Spleen (tissue), 11 donors: ENCODE data around the gene ARHGEF26. TPM values are rescaled to one million over a fixed set of nuclear protein-coding genes. Genes with fewer than 3 reads are reported as not detected.

Experiments used
- DNase-seq: peaks from one replicate; pipeline ENCODE4 v3.0.0-alpha.2; 2020
- H3K27ac ChIP-seq, 8 donors: fragments of 200-600 bp; sonication (generic) in 7 of 8; 1 replicate in 4 of 8; 2 replicates in 4 of 8; pipeline versions ENCODE4 v1.5.0 to v1.8.0; 2016 to 2021; ENCODE audit warnings: inconsistent platforms in 4 of 8, mild to moderate bottlenecking in 4 of 8, moderate library complexity in 1 of 8
- H3K27me3 ChIP-seq, 7 donors: fragments of 200-600 bp; sonication (generic) in 6 of 7; replicated peaks in 1 of 7; 1 replicate in 4 of 7; 2 replicates in 3 of 7; pipeline versions ENCODE4 v1.5.0 to v1.8.0; 2016 to 2021; ENCODE audit warnings: inconsistent platforms in 3 of 7, mild to moderate bottlenecking in 1 of 7
- H3K36me3 ChIP-seq, 6 donors: fragments of 200-600 bp; sonication (generic) in 5 of 6; 1 replicate in 4 of 6; 2 replicates in 2 of 6; pipeline versions ENCODE4 v1.5.0 to v1.8.0; 2016 to 2021; ENCODE audit warnings: inconsistent platforms in 2 of 6
- H3K4me1 ChIP-seq, 6 donors: fragments of 200-600 bp; sonication (generic) in 5 of 6; 1 replicate in 3 of 6; 2 replicates in 3 of 6; pipeline versions ENCODE4 v1.5.0 to v1.8.0; 2016 to 2021; ENCODE audit warnings: inconsistent platforms in 3 of 6
- H3K4me3 ChIP-seq, 8 donors: fragments of 200-600 bp; sonication (generic) in 7 of 8; 1 replicate in 4 of 8; 2 replicates in 4 of 8; pipeline versions ENCODE4 v1.5.0 to v1.8.0; 2016 to 2021; ENCODE audit warnings: inconsistent platforms in 4 of 8, mild to moderate bottlenecking in 4 of 8, moderate library complexity in 2 of 8
- H3K9me3 ChIP-seq, 8 donors: fragments of 200-600 bp; sonication (generic) in 7 of 8; 1 replicate in 4 of 8; 2 replicates in 4 of 8; pipeline versions ENCODE4 v1.5.0 to v1.8.0; 2016 to 2021; ENCODE audit warnings: inconsistent platforms in 4 of 8
- CTCF ChIP-seq, 11 experiments: fragments of 200-600 bp in 7 of 11; fragments of 450-650 bp in 4 of 11; sonication (generic) in 4 of 11; IDR thresholded peaks in 8 of 11; conservative IDR thresholded peaks in 3 of 11; 1 replicate in 7 of 11; 2 replicates in 4 of 11; pipeline versions ENCODE4 v1.4.0 to v1.8.0; 2016 to 2021; ENCODE audit warnings: antibody characterized with exemption in 11 of 11, inconsistent platforms in 4 of 11, mild to moderate bottlenecking in 1 of 11
- POLR2A ChIP-seq, 3 donors: fragments of 450-650 bp; IDR thresholded peaks; one replicate each; pipeline ENCODE4 v1.5.1; 2017; ENCODE audit warnings: antibody characterized with exemption in 3 of 3, mild to moderate bottlenecking in 1 of 3
- POLR2AphosphoS5 ChIP-seq, 3 donors: sonication (generic); formaldehyde crosslinking; IDR thresholded peaks; one replicate each; pipeline ENCODE4 v1.5.1; 2017; ENCODE audit warnings: antibody characterized with exemption in 3 of 3
- WGBS, 5 donors: extraction: QIAGEN DNeasy Blood & Tissue Kit in 3 of 5; methylation state at CpG; one replicate each; pipeline versions ENCODE4 v1.1.5 to v1.1.7; 2013 to 2018; 5-methylcytosine and 5-hydroxymethylcytosine counted together
- intact Hi-C: fragments of 100-400 bp; cut with DNase I; formaldehyde crosslinking; loops from one replicate; pipeline ENCODE4 v1.15.0; 2023; ENCODE audit warnings: low total_unique reads
- polyA plus RNA-seq, 3 donors: library from polyadenylated mRNA; stranded (reverse); fragments of 200-250 nt; gene quantifications; one replicate each; pipeline ENCODE4 v1.2.1, GENCODE V29; 2013
- total RNA-seq, 7 donors: library from RNA; depleted of rRNA in 3 of 7; stranded (reverse); fragments of >200 nt in 3 of 7; fragmentation: NEBNext Ultra II Directional in 4 of 7; extraction: Animal tissue kit (Norgen Biotek cat#: 25700) in 4 of 7; gene quantifications; one replicate each; pipeline versions ENCODE4 v1.1.0 to v1.2.1, GENCODE V29; 2016 to 2021
- donor health status: healthy with polysubstance abuse.
- donor health status: DM: no; HTN: no; CAD: no; lungs with moderate emphysema.
- donor health status: DM: no; HTN: no; CAD: no.
- donor health status: Bipolar disorder and iron deficiency.
- donor health status: healthy.
- donor health status: DM: no; HTN: no; CAD: no.
- donor health status: DM: yes; HTN: yes; CAD: no.

ARHGEF26 gene
- total and polyA plus RNA-seq, 10 donors, result 0.30 to 6.3 (median 1.1) TPM

GRCh38 chr3:154247806-154248415, 126.7 kb downstream of the ARHGEF26 start:
- DNase-seq, result no peak
- Histone ChIP-seq H3K9me3 (no peaks in the 10 kb centered on the region), H3K27ac (no peak overlapping the region), H3K36me3 (peaks cover 0 to 52% (median 13%) of the 10 kb centered on the region in 6 donors), H3K27me3 (no peaks in the 10 kb centered on the region), H3K4me3 (no peak overlapping the region), H3K4me1 (peaks cover 0 to 3% (median 0%) of the 10 kb centered on the region in 6 donors)
- intact Hi-C loops, result no loop called here
- TF ChIP-seq CTCF (IDR thresholded peaks at IDR 0.05 in 8 of 11, conservative IDR thresholded peaks at IDR 0.05 in 3 of 11) (no peak), POLR2A (IDR thresholded peaks at IDR 0.05) (no peak), POLR2AphosphoS5 (IDR thresholded peaks at IDR 0.05) (no peak)
- WGBS, 5 donors, result 85 to 95% (median 90%) methylated on average over 2 of the region's 2 CpGs

- H3K27me3 ChIP-seq, result no peaks in the 10 kb centered on the region
- no peak for DNase-seq
- peaks cover 0 to 69% (median 17%) of the 10 kb centered on the region in 6 donors for H3K36me3 ChIP-seq
- no peak overlapping the region for H3K27ac ChIP-seq
- intact Hi-C loops, result no loop called here
- TF ChIP-seq POLR2AphosphoS5 (IDR thresholded peaks at IDR 0.05) (no peak), POLR2A (IDR thresholded peaks at IDR 0.05) (no peak), CTCF (IDR thresholded peaks at IDR 0.05 in 8 of 11, conservative IDR thresholded peaks at IDR 0.05 in 3 of 11) (no peak)
- WGBS, 5 donors, result 94 to 97% (median 96%) methylated on average over 4 of the region's 4 CpGs
- peaks cover 0 to 7% (median 0%) of the 10 kb centered on the region in 6 donors for H3K4me1 ChIP-seq
- H3K4me3 ChIP-seq, result no peak overlapping the region
- no peaks in the 10 kb centered on the region for H3K9me3 ChIP-seq
These were observed 129.1 kb downstream of the ARHGEF26 start for GRCh38 chr3:154250291-154250690.

GRCh38 chr3:154251610-154252009, 130.4 kb downstream of the ARHGEF26 start:
- Histone ChIP-seq H3K36me3 (peaks cover 0 to 82% (median 20%) of the 10 kb centered on the region in 6 donors), H3K27me3 (no peaks in the 10 kb centered on the region), H3K4me1 (peaks cover 0 to 7% (median 0%) of the 10 kb centered on the region in 6 donors), H3K27ac (no peak overlapping the region), H3K4me3 (no peak overlapping the region), H3K9me3 (no peaks in the 10 kb centered on the region)
- DNase-seq, result no peak
- intact Hi-C loops, result no loop called here
- WGBS, 5 donors, result 96 to 100% (median 98%) methylated on average over 3 of the region's 3 CpGs
- no peak for TF ChIP-seq CTCF (IDR thresholded peaks at IDR 0.05 in 8 of 11, conservative IDR thresholded peaks at IDR 0.05 in 3 of 11)
- TF ChIP-seq POLR2AphosphoS5 (IDR thresholded peaks at IDR 0.05), result no peak
- TF ChIP-seq POLR2A (IDR thresholded peaks at IDR 0.05), result no peak

GRCh38 chr3:154252759-154253638, 131.8 kb downstream of the ARHGEF26 start:
- 13 to 26% (median 15%) methylated on average over 9 to 11 of the region's 11 CpGs for WGBS, 5 donors
- DNase-seq, result peak; percentile 91
- Histone ChIP-seq H3K27me3 (no peaks in the 10 kb centered on the region), H3K4me3 (no peak overlapping the region), H3K36me3 (peaks cover 0 to 87% (median 28%) of the 10 kb centered on the region in 6 donors), H3K4me1 (peaks cover 0 to 7% (median 0%) of the 10 kb centered on the region in 6 donors), H3K27ac (no peak overlapping the region), H3K9me3 (no peaks in the 10 kb centered on the region)
- TF ChIP-seq CTCF (IDR thresholded peaks at IDR 0.05 in 8 of 11, conservative IDR thresholded peaks at IDR 0.05 in 3 of 11) (peak in 10 of 11 experiments; percentile 52 to 83 (median 74)), POLR2A (IDR thresholded peaks at IDR 0.05) (no peak), POLR2AphosphoS5 (IDR thresholded peaks at IDR 0.05) (peak in 2 of 3 donors; percentile 19 to 43)
- intact Hi-C loops, result no loop called here
